Mammary epithelial cell (primary cell): Measurements from ENCODE around the gene GRPEL1.

Source experiments
- EZH2 ChIP-seq: IDR thresholded peaks from 2 replicates; pipeline ENCODE4 v1.6.1; 2012; ENCODE audit warnings: low read length, inconsistent platforms, borderline replicate concordance
- TF ChIP-seq, protein P1 (sequence below), 2 donors: IDR thresholded peaks in 1 of 2; conservative IDR thresholded peaks in 1 of 2; 2 replicates each; pipeline ENCODE4 v1.5.1; 2011 to 2012; ENCODE audit warnings: inconsistent platforms in 2 of 2, low read length in 2 of 2, mild to moderate bottlenecking in 2 of 2, control low read depth in 1 of 2, low read depth in 1 of 2; ENCODE audit not compliant: insufficient read depth in 1 of 2; ENCODE audit errors: extremely low read depth in 1 of 2

DNA sequence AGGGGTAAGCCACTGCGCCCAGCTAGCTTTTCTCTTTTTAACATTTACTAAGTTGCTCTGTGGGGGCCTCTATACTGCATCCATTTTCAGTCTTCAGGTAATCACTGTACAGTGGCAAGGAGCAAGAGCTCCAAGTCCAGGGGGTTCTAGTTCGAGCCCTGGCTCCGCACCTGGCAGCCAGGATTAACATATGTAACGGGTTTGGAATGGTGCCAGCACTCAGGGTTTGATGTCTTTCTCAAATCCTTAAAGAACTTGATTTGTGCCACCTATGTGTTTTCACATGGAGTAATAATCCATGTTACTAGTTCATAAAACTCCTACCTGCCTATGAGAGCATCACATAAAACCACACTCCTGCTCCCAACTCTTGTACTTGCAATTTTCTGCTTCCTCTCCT is 4.5 kb downstream of the GRPEL1 start:
- TF ChIP-seq, protein P1, sequence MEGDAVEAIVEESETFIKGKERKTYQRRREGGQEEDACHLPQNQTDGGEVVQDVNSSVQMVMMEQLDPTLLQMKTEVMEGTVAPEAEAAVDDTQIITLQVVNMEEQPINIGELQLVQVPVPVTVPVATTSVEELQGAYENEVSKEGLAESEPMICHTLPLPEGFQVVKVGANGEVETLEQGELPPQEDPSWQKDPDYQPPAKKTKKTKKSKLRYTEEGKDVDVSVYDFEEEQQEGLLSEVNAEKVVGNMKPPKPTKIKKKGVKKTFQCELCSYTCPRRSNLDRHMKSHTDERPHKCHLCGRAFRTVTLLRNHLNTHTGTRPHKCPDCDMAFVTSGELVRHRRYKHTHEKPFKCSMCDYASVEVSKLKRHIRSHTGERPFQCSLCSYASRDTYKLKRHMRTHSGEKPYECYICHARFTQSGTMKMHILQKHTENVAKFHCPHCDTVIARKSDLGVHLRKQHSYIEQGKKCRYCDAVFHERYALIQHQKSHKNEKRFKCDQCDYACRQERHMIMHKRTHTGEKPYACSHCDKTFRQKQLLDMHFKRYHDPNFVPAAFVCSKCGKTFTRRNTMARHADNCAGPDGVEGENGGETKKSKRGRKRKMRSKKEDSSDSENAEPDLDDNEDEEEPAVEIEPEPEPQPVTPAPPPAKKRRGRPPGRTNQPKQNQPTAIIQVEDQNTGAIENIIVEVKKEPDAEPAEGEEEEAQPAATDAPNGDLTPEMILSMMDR (conservative IDR thresholded peaks at IDR 0.05 in 1 of 2, IDR thresholded peaks at IDR 0.05 in 1 of 2; ENCODE audit: extremely low read depth in 1 of 2, insufficient read depth in 1 of 2, low read depth in 1 of 2, low read length in 2 of 2): no peak
- TF ChIP-seq EZH2: no peak
